Breast epithelium (tissue), 4 donors: ENCODE data around the gene ARHGAP10. TPM values are rescaled to one million over a fixed set of nuclear protein-coding genes. Genes with fewer than 3 reads are reported as not detected.

Experiments
- DNase-seq, 2 donors: peaks; one replicate each; pipeline ENCODE4 v3.0.0-alpha.2; 2019; ENCODE audit warnings: low spot score in 2 of 2
- H3K27ac ChIP-seq, 2 donors: fragments of 200-600 bp; sonication (generic) in 1 of 2; one replicate each; pipeline ENCODE4 v1.5.1; 2016 to 2019; ENCODE audit warnings: mild to moderate bottlenecking in 1 of 2
- H3K27me3 ChIP-seq, 2 donors: fragments of 200-600 bp; sonication (generic) in 1 of 2; one replicate each; pipeline versions ENCODE4 v1.5.1 to v1.6.0; 2017 to 2019; ENCODE audit warnings: control low read depth in 1 of 2, mild to moderate bottlenecking in 1 of 2
- H3K36me3 ChIP-seq: fragments of 200-600 bp; one replicate; pipeline ENCODE4 v1.5.1; 2019
- H3K4me1 ChIP-seq, 2 donors: fragments of 200-600 bp; sonication (generic); one replicate each; pipeline ENCODE4 v1.5.1; 2016 to 2019; ENCODE audit warnings: control low read depth in 1 of 2
- H3K4me3 ChIP-seq, 3 donors: fragments of 200-600 bp; sonication (generic); 1 replicate in 2 of 3; 2 replicates in 1 of 3; pipeline ENCODE4 v1.5.1; 2016 to 2019; ENCODE audit warnings: mild to moderate bottlenecking in 3 of 3, moderate library complexity in 2 of 3
- H3K9me3 ChIP-seq, 2 donors: fragments of 200-600 bp; sonication (generic) in 1 of 2; one replicate each; pipeline ENCODE4 v1.5.1; 2016 to 2019; ENCODE audit warnings: control low read depth in 1 of 2
- CTCF ChIP-seq, 3 donors: fragments of 450-650 bp; IDR thresholded peaks; one replicate each; pipeline ENCODE4 v1.5.1; 2016 to 2017; ENCODE audit warnings: antibody characterized with exemption in 3 of 3, mild to moderate bottlenecking in 3 of 3, moderate library complexity in 3 of 3
- POLR2A ChIP-seq: fragments of 450-650 bp; IDR thresholded peaks from one replicate; pipeline ENCODE4 v1.6.1; 2016; ENCODE audit warnings: antibody characterized with exemption, mild to moderate bottlenecking, moderate library complexity
- POLR2AphosphoS5 ChIP-seq, 3 donors: sonication (generic); formaldehyde crosslinking; IDR thresholded peaks; one replicate each; pipeline ENCODE4 v1.6.1; 2017; ENCODE audit warnings: antibody characterized with exemption in 3 of 3
- intact Hi-C: fragments of 100-400 bp; cut with DNase I; formaldehyde crosslinking; loops from one replicate; pipeline ENCODE4 v1.15.1; 2023; ENCODE audit warnings: low total_unique reads
- total RNA-seq, 3 donors: library from RNA; depleted of rRNA; stranded (reverse); fragments of >200 nt; gene quantifications; one replicate each; pipeline ENCODE4 v1.1.0, GENCODE V29; 2016

Gene ARHGAP10
- total RNA-seq, 3 donors from 2014 or later, result 49.5 to 138 (median 62.6) TPM

GRCh38 chr4:148103597-148104355 is 371.9 kb downstream of the ARHGAP10 start:
- Histone ChIP-seq H3K4me3 (no peak overlapping the region), H3K4me1 (no peaks in the 10 kb centered on the region), H3K9me3 (no peaks in the 10 kb centered on the region), H3K36me3 (no peaks in the 10 kb centered on the region), H3K27me3 (no peaks in the 10 kb centered on the region), H3K27ac (no peak overlapping the region)
- intact Hi-C loops, result loop anchor here (5.0 kb wide), 1 partner anchor 731 kb away; no protein-coding TSS in a partner anchor
- TF ChIP-seq POLR2A (no peak), CTCF (IDR thresholded peaks at IDR 0.05) (no peak), POLR2AphosphoS5 (IDR thresholded peaks at IDR 0.05) (no peak)
- DNase-seq, result no peak

GRCh38 chr4:148108766-148109165 is 376.9 kb downstream of the ARHGAP10 start:
- no peak for TF ChIP-seq CTCF (IDR thresholded peaks at IDR 0.05)
- TF ChIP-seq POLR2AphosphoS5 (IDR thresholded peaks at IDR 0.05), result no peak
- TF ChIP-seq POLR2A, result no peak
- H3K36me3 ChIP-seq, result no peaks in the 10 kb centered on the region
- H3K4me1 ChIP-seq, result no peaks in the 10 kb centered on the region
- no peak overlapping the region for H3K27ac ChIP-seq
- no peak overlapping the region for H3K4me3 ChIP-seq
- DNase-seq, result no peak
- intact Hi-C loops, result no loop called here
- H3K27me3 ChIP-seq, result no peaks in the 10 kb centered on the region
- H3K9me3 ChIP-seq, result no peaks in the 10 kb centered on the region

GRCh38 chr4:148109216-148109615 is 377.3 kb downstream of the ARHGAP10 start:
- intact Hi-C loops, result no loop called here
- no peak for DNase-seq
- no peaks in the 10 kb centered on the region for H3K36me3 ChIP-seq
- no peak overlapping the region for H3K27ac ChIP-seq
- TF ChIP-seq CTCF (IDR thresholded peaks at IDR 0.05) (no peak), POLR2AphosphoS5 (IDR thresholded peaks at IDR 0.05) (no peak), POLR2A (no peak)
- H3K4me3 ChIP-seq, result no peak overlapping the region
- no peaks in the 10 kb centered on the region for H3K27me3 ChIP-seq
- no peaks in the 10 kb centered on the region for H3K4me1 ChIP-seq
- H3K9me3 ChIP-seq, result no peaks in the 10 kb centered on the region

- H3K4me1 ChIP-seq, result no peaks in the 10 kb centered on the region
- TF ChIP-seq POLR2AphosphoS5 (IDR thresholded peaks at IDR 0.05) (no peak), POLR2A (no peak)
- no peaks in the 10 kb centered on the region for H3K27me3 ChIP-seq
- no peak for DNase-seq
- H3K27ac ChIP-seq, result no peak overlapping the region
- intact Hi-C loops, result no loop called here
- no peak overlapping the region for H3K4me3 ChIP-seq
- H3K36me3 ChIP-seq, result no peaks in the 10 kb centered on the region
- H3K9me3 ChIP-seq, result no peaks in the 10 kb centered on the region
These were observed 378.3 kb downstream of the ARHGAP10 start for GRCh38 chr4:148110169-148110568.

- intact Hi-C loops, result no loop called here
- Histone ChIP-seq H3K36me3 (peaks cover 3% of the 10 kb centered on the region), H3K9me3 (no peaks in the 10 kb centered on the region), H3K4me3 (no peak overlapping the region), H3K4me1 (no peaks in the 10 kb centered on the region), H3K27me3 (no peaks in the 10 kb centered on the region), H3K27ac (no peak overlapping the region)
- no peak for DNase-seq
- TF ChIP-seq POLR2A (no peak), POLR2AphosphoS5 (IDR thresholded peaks at IDR 0.05) (no peak), CTCF (IDR thresholded peaks at IDR 0.05) (no peak)
These were observed 380.5 kb downstream of the ARHGAP10 start for GRCh38 chr4:148112231-148112982.
